ENCODE results near the gene DGKQ.
"Not testable (repeated sequence)": the region's sequence is repeated elsewhere in the genome, so short reads cannot be mapped to it uniquely, and the experiment has no call there.

DGKQ gene

DNA sequence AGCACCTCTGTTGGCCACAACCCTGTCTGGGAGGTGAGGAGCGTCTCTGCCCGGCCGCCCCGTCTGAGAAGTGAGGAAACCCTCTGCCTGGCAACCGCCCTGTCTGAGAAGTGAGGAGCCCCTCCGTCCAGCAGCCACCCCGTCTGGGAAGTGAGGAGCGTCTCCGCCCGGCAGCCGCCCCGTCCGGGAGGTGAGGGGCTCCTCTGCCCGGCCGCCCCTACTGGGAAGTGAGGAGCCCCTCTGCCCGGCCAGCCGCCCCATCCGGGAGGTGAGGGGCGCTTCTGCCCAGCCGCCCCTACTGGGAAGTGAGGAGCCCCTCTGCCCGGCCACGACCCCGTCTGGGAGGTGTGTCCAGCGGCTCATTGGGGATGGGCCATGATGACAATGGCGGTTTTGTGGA, 2.6 kb upstream of the DGKQ start:
- DNase-seq, result not testable (repeated sequence)

DNA sequence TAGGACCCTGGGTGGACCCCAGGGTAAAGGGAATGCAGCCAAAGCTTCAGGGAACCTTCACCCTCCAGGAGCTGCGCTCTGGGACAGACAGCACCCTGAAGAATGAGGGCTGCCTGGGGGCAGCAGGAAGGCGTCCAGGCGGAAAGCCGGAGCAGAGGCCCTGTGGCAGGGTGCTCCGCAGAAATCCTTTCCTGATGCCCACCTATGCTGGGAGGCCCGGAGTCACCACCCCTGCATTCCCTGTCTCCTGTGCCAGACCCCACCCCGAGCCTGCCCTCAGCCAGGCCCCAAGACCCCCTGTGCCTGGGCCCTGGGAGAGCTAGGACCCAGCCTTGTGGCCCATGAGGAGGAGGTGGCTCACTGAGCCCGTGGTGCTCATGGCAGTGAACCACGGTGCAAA, 1.3 kb upstream of the DGKQ start:
- DNase-seq, result no peak

DNA sequence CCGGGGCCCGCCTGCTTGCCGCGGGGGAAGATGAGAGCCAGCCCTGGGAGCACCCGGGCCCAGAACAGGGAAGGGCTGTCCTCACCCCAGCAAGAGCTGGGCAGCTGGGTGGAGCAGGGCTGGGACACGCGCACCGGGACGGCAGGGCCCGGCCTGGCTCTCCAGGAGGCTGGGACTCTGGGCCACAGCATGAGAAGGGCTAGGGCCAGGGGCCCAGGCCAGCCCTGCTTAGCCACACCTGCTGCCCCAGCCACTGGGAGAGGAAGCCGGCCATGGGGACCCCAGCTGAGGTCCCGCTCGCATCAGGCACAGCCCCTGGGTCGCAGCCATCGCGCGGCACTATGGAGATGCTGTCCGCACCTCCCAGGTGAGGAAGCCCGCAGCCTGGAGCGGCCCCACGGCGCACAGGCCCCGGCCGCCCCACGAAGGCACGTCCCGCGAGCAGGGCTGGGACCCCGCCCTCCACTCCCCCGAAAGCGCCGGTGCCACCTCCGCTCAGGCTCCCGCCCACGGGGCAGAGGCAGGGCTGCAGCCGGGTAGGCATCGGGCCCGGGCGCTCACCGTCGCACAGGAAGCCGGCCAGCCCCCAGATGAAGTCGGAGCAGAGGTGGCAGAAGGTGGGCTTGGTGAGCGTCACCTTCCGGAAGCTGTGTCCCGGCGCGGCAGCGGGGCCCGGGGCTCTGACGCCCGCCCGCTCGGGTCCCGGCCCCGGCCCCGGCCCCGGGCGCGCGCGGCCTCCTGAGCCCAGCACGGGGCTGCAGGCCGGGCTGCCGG, 531 bp downstream of the DGKQ start:
- DNase-seq, result peak in 2 of 3 donors; percentile 45 to 65

DNA sequence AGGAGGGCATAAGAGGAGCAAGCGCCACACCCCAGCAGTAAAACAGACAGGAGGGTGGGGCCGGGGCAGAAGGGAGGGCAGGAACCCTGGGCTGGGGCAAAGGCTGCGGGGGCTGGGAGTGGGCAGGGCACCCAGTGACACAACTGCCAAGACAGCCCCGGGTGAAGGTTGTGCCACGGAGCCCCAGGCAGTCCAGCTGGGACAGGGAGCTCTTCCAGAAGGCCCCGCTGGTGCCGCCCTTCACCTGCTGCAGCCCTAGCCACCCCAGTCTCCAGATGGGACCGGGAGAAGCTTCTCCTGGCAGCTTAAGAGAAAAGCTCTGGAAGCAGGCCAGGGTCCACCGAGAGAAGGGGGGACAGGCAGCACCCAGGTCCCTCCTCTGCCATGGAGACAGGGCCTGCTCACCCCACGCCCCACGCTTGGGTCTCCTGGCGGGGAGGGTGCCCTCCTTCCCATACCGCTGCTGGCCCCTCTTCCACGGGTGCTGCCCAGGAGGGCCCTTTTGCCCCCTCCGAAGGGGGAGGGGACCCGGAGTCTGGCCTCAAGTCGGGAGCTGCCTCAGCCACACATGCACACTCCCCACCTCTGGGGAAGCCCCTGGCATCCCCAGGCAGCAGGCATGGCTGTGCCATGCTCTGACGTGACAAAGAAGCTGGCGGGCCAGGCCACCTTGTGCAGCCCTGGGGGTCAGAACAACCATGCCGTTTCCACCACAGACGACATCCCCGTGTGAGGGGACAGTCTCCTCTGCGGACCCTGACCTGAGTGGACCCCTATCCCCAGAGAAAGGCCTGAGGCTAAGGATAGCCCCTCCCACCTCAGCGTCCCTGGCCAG, 1.5 kb downstream of the DGKQ start:
- DNase-seq, result no peak

DNA sequence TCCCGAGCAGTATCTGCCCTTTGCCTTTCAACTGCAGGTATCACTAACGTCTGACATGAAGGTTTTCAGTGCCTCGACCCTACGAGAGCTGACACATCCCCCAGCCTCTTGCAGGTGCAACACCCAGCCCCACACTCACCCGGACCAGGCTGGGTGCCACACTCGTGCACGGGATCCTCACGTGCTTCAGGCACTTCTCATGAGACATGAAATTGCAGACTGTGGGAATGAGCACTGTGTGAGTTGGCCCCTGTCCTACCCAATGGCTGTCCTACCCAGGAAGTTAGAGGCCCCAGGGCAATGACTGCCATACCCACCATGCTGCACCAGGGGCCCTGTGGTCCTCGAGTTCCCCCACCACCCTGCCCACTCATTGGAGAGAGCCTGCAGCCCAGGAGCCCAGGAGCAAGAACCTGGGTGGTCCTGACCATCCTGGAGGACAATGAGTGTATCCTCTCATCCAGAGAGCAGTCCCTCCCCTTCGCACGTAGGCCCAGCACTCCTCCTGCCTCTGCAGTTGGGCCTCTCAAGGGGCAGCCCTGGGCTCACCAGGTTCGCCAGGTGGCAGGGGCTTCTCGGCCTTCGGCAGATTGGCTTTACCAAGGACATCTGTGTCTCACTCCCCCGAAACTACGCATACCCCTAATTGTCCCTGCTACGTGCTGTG, 2.4 kb downstream of the DGKQ start:
- DNase-seq, result no peak

DNA sequence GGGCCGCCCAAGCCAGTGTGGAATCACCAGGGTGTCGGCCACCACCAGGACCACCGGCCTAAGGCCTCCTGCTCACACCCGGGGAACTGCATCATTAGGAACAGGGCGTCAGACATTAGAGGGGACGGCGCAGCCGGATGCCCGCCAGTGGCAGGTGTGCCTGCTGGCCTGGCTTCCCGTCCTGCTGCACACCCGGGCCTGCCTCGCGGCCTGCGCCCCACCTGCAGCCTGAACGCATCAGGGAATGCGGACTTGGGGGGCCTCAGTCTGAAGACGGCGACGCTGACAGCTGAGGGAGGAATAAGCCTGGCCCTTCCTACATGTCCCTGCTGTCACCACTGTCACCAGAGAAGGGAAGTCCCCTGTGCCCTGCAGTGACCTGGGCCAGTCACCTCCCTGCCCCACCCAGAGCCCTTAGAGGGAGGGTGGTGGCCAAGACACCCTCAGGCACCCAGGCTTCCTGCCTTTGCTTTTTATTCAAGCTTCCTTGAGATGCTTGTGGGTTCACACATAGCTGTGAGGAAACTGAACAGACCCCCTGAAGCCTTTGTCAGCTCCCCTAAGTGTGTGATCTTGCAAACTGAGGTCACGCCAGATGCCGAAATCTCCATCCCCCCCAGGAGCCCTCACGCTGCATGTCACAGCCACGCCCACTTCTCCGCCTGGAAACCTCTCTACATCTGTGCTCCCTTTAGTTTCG, 3.2 kb downstream of the DGKQ start:
- peak in 2 of 3 donors; percentile 12 to 40 for DNase-seq

DNA sequence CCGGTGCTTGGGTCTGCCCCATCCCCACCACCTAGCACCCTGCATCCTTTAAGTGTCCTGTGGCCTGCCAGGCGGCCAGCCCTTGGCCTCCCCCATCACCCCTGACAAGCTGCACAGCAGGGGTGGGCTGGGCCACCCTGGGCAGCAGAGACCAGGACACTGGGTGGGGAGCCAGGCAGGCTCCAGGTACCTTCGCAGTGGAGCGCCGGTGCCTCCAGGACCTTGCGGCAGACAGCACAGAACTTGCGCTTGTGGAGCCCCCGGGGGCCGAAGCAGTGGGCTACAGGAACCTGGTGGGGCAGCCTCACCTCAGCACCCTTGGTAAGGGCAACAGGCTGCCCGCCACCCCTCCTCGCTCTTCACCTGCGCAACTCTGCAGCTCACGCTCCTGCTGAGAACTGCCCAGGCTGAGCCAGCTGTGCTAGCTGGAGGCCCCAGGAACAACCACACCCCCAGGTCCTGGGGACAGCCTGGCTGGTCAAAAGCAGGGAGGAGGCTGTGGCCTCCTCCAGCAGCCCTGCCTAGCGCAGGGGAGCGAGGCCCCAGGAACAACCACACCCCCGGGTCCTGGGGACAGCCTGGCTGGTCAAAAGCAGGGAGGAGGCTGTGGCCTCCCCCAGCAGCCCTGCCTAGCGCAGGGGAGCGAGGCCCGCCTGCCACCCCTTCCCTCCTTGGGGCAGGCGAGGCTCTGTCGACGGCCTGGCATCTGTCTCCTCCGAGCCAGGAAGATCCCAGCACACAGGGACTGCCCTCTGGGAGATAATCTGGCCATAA, 4.6 kb downstream of the DGKQ start:
- no peak for DNase-seq

DNA sequence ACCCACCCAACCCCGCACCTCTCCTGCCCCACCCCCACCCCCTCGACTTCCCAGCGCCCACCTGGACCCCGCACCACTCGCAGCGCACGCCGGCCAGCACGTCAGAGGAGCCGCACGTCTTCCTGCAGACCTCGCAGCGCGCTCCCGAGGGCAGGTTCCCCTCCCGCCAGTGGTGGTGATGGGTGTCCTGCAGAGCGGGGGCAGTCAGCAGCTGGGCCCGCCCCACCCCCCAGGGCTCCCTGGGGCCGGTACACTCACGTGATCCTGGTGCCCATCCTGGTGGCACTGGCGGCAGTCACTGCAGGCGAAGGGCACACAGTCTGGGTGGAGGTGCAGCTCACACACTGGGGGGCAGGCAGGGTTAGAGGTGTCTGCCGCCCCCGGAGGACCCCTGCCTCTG, 5.1 kb downstream of the DGKQ start:
- DNase-seq, result no peak

DNA sequence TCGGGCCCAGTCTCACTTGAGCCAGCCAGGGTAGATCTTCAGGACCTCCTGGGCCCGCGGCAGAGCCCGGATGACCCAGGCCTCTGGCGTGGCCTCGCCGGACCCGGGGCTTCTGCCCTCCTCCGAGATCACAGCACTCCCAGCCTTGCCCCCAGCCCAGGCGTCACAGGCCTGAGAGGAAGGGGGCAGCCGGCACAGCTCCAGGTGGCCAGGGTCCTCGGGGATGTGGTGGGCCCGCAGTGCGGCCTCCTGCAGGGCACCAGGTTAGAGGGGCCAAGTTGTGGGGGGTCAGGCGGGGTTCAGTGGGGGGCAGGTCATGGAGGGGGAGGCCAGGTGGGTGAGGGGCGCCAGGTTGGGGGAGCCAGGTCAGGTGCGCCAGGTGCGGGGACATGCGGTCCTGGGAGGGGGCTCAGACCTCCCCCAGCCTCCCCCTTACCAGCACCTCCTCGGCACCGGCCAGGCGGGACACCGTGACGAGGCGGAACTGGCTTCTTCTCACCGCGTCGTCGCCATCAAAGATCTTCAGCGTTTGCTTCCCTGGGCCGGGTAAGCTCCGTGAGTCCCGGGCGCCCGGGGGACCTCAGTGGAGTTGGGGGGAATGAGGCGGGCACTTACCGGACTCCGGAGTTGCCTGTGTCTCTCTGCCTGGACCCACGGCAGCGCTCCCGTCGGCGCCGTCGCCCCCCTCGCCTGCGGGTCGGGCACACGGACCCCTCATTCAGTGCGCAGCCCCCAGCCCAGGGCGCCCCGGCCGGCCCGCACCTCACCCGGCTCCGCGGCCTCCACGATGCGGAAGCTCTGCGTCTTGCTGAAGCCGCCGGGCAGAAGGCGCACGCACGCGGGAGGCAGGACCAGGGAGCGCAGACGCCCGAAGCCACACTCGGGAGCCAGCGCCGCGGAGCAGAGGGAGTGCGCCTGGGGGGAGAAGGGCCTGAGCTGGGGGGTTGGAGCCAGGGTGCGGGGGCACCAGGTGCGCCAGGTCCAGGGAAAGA, 6.0 kb downstream of the DGKQ start:
- peak in 2 of 3 donors; percentile 14 to 49 for DNase-seq

DNA sequence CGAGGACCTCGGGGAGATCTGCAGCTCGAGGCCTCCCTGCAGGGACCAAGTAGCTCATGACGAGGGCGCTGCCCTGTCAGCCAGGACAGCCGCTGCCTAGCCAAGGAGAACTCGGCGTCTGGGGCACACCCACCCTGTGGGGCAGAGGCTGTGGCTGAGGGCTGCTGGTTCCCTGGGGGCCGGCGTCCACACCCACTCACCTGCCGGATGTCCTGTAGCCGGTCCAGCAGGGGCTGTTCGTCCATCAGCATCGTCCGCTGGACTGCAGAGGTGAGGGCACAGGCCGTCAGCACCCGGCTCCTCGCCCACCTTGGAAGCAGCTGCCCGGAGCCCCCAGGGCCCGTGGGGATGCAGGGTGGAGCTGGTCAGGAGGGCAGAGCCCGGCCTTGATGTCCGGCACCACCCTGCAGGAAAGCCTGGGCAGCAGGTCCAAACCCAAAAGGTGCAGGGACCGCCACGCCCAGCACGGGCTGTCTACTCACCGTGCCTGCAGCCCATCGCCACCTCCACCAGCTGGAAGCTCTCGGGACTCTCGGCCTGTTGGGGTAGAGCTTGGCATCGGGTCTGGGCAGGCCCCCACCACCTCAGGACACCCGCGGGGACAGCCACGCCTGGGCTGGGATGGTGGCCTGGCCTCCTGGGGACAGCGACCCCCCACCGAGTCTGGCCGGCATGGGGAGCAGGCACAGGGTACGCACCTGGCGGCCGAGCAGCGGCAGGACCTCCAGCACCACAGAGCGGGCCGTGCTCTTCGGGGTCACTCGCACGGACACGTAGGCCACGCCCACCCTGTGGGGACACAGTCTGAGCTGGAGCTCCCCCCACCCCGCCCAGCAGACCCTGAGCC, 6.9 kb downstream of the DGKQ start:
- DNase-seq, result no peak

DNA sequence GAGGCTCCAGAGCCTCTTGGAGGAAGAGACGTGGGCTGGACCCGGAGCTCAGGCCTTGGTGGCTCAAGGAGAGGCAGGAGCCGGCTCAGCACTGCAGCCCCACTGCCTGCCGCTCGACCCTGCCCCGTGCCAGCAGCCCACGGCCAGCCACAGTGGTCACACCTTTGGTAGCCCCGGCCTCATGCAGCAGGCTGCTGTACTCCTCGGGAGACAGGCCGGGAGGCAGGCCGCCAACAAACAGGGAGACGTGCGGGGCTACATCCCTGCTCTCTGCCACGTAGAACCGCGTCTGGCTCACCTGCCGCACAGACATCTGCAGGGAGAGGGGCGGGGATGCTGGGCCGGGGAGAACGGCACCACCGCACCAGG, 7.6 kb downstream of the DGKQ start:
- DNase-seq, result no peak

DNA sequence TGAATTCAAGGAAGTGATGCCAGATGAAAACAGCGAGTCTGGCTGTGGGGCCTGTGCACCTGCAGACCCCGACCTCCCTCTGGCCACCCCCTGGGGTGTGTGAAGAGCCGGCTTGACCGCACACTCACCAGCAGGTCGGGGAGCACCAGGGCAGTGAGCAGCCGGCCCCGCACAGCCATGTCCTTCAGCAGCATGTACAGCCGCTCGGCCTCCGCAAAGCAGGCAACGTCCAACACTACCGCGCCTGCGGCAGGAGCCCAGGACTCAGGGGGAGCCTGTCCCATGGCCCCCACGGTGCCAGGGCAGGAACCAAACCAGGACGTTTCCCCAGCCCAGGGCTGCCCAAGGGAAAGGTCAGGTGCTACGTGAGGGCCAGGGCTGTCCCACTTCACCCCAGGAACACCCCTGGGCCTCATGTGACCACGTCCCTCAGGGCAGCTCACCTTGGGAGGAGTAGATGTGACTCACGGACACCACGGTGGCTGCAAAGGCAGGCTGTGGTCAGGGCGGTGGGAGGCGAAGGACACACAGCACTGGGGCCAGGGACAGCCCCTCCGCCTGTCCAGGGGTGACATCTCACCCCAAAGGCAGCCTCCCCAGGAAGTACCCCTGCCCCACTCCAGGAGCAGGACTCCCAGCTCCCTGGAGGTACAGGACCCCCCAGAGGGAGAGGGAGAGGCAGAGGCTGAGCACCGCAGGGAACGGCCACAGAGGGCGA, 8.2 kb downstream of the DGKQ start:
- no peak for DNase-seq

DNA sequence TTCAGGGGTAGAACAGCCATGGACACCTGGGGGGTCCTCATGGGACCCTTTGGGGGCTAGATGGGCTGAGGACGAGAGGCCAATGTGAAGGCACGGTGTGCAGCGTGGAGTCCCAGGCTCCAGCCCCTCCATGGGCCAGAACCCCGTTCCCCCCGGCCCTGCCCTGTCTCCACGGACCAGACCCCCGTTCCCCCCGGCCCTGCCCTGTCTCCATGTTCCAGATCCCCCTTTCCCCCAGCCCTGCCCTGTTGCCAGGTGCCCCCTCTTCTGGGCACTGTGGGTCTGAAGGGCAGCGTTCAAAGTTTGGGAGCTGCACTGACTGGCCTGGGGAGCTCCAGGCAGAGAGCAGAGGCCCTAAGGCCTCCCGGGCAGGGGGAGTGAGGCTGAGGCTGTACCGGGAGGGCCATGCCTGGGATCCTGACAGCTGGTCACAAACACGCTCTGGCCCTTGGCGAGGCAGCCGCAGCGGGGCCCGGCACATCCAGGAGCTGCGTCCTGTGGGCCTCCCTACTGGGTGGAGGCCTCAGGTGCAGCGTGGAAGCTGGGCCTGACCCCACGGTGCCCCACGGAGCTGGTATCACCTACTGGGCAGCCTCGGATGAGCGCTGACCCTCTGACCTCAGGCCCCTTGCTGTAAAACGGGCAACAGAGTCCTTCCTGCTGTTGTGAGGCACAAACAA, 8.9 kb downstream of the DGKQ start:
- DNase-seq, result no peak

DNA sequence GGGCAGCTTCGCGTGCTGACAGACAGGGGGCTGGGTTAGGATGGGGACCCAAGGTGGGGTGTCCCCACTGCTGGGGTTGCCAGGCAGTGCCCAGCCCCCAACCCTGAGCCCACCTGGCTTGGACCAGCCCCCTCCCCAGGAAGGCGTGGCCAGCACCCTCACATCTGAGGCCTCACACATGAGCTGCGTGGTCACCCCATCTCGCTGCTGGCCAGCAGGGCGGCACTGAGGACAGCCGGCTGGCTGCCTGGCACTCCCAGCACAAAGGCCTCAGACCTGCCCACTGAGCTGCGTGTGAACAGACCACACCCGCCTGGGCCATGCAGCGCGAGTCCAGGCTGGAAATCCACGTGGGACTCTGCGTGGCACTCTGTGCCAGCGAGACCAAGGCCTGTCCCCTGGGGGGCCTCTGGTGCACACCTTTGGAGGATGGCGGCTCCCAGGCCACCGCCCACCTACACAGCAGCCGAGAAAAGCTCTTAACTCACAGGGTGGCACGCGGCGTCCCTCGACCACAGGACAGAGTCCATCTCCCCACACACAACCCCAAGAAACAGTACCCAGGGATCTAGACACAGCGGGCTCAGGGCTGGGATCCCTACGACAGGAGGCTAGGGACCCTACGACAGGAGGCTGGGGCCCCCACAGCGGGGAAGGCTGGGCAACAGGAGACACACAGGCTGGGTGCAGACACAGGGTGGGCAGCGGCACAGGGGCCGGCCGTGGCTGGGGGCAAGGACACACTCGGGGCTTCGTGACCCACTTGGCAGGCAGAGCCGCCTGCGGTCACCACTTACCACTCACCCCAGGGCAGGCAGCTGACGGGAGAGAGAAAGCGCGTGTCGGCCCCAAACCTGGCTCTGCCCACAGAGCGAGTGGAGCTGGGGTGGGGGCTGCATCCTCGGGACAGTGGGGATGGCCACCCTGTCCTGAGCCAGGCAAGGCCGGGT, 9.8 kb downstream of the DGKQ start:
- DNase-seq, result no peak

DNA sequence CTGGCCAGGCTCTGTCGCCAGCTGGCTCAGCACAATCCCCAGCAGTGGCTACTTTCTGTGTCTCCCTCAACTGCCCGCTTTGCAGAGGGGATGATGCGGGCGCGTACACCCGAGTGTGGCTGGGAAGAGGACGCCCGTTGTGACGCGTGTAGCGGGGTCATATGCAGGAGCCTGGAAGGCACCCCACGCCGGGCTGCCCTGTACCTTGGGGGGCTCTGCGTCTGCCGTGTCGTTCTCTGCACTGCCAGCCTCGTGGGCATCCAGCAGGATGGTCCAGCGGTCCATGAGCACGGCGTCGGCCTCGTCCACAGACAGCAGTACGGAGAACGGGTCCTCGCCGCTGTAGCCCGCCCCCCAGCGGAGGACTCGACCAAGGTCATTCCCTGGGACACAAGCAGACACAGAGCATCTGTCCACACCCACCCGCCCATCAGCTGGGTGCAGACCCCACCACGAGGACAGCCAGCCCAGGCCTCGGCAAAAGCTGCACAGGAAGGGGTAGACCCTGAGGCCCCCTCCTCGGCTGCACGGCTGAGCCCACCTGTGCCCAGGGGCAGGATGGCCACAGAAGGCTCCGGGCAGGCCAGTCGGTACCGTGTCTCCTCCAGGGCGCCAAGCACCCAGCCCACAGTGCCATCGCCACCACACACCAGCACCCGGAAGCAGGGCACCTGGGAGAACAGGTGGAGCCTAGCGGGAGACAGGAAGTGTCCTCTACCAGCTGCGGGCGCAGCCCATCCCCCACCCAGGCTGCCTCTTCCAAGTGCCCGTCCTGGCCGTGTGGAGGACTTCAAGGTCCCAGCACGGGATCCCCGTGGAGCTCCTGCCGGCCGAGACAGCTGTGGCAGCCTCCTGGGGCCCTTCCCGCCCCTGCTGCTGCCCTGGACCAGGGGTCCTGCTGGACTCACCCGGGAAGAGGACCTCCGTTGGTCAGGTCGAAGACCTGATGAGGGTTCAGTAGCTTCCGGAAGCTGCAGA, 10.8 kb downstream of the DGKQ start:
- DNase-seq, result no peak

All from suppressor macrophage treated with lipopolysaccharide for 1 hour (primary cell).